HepG2 (cell line): ENCODE measurements around the gene SCAI. TPM values are rescaled to one million over a fixed set of nuclear protein-coding genes. Genes with fewer than 3 reads are reported as not detected.

Experiments
- ATAC-seq: fragments of 200-7000 bp; cut with Tn5 transposase; 3 replicates; pipeline ENCODE4 v1.9.1; 2020; ENCODE audit warnings: mild to moderate bottlenecking, moderate library complexity
- BruUV-seq: library from RNA; stranded (reverse); fragments of 400-500 nt; replicated peaks from 2 replicates; lab custom pipeline; 2021; lab: Mats Ljungman, UMichigan
- CTCF ChIA-PET: fragments of 300-600 bp; formaldehyde crosslinking; extraction: SDS; loops from one replicate; lab custom pipeline; 2021; ENCODE audit warnings: low total read pairs, inconsistent platforms, low intra/inter-chr PET ratio; lab: Yijun Ruan, JAX
- POLR2A ChIA-PET: fragments of 350-600 bp; sonication (Branson Sonifier 250); formaldehyde crosslinking; loops from one replicate; lab custom pipeline; 2020; ENCODE audit warnings: antibody characterized with exemption, inconsistent platforms; lab: Yijun Ruan, JAX
- DNase-seq: peaks from one replicate; pipeline ENCODE4 v3.0.0-alpha.2; 2015; ENCODE audit warnings: low spot score
- FAIRE-seq: peaks from 3 replicates; lab custom pipeline; 2011; peaks lifted over from hg19 to GRCh38; lab: Jason Lieb, UNC
- H2AFZ ChIP-seq: one replicate; pipeline ENCODE4 v1.6.1; 2011; ENCODE audit warnings: low read length, inconsistent platforms
- H3K27ac ChIP-seq: fragments of 300-600 bp; 3 replicates; pipeline ENCODE4 v1.8.0; 2011; ENCODE audit warnings: mixed run types, mild to moderate bottlenecking, mixed read lengths, low read length, inconsistent platforms; ENCODE audit not compliant: insufficient read depth; ENCODE audit errors: extremely low read length
- H3K27me3 ChIP-seq, 2 experiments: fragments of 200-600 bp in 1 of 2; 2 replicates in 1 of 2; 3 replicates in 1 of 2; pipeline versions ENCODE4 v1.6.0 to v1.8.0; 2011; ENCODE audit warnings: low read length in 2 of 2, mild to moderate bottlenecking in 2 of 2, moderate library complexity in 2 of 2, inconsistent platforms in 1 of 2; ENCODE audit not compliant: insufficient read depth in 2 of 2, control insufficient read depth in 1 of 2
- H3K36me3 ChIP-seq, 2 experiments: fragments of 200-600 bp in 1 of 2; replicated peaks in 1 of 2; 2 replicates in 1 of 2; 3 replicates in 1 of 2; pipeline versions ENCODE4 v1.5.1 to v1.8.0; 2011; ENCODE audit warnings: low read length in 2 of 2, inconsistent platforms in 1 of 2; ENCODE audit not compliant: insufficient read depth in 2 of 2, control insufficient read depth in 1 of 2
- H3K4me1 ChIP-seq: 2 replicates; pipeline ENCODE4 v1.5.1; 2012; ENCODE audit warnings: low read length, inconsistent platforms; ENCODE audit not compliant: insufficient read depth
- H3K4me2 ChIP-seq: 2 replicates; pipeline ENCODE4 v1.6.0; 2011; ENCODE audit warnings: low read depth, low read length, inconsistent platforms
- H3K4me3 ChIP-seq, 3 experiments: fragments of 200-600 bp in 1 of 3; sonication (generic), shearing (Covaris generic) in 1 of 3; replicated peaks in 1 of 3; 2 replicates each; pipeline ENCODE4 v1.5.1; 2011 to 2016; ENCODE audit warnings: low read length in 3 of 3, inconsistent platforms in 2 of 3, low read depth in 2 of 3, mild to moderate bottlenecking in 2 of 3, control low read depth in 1 of 3, mixed read lengths in 1 of 3; ENCODE audit not compliant: insufficient read depth in 1 of 3
- H3K79me2 ChIP-seq: one replicate; pipeline ENCODE4 v1.6.1; 2011; ENCODE audit warnings: low read length, inconsistent platforms; ENCODE audit not compliant: insufficient read depth
- H3K9ac ChIP-seq: 2 replicates; pipeline ENCODE4 v1.6.0; 2011; ENCODE audit warnings: mild to moderate bottlenecking, low read depth, low read length, inconsistent platforms; ENCODE audit not compliant: insufficient read depth
- H3K9me3 ChIP-seq: 2 replicates; pipeline ENCODE4 v1.5.1; 2012; ENCODE audit warnings: mild to moderate bottlenecking, low read length
- H4K20me1 ChIP-seq: 2 replicates; pipeline ENCODE4 v1.6.0; 2011; ENCODE audit warnings: inconsistent platforms, mild to moderate bottlenecking, low read length, moderate library complexity; ENCODE audit not compliant: insufficient read depth
- ATF7 ChIP-seq, 2 experiments: fragments of 450-650 bp in 1 of 2; sonication (generic) in 1 of 2; formaldehyde crosslinking in 1 of 2; IDR thresholded peaks; 2 replicates each; pipeline versions ENCODE4 v1.4.0 to v1.6.1; 2016 to 2020; ENCODE audit warnings: antibody characterized with exemption in 1 of 2, mild to moderate bottlenecking in 1 of 2, missing genetic modification reagents in 1 of 2
- CBX2 ChIP-seq, 2 experiments: fragments of 200-600 bp in 1 of 2; sonication (generic); formaldehyde crosslinking in 1 of 2; IDR thresholded peaks; 2 replicates each; pipeline versions ENCODE4 v1.7.0 to v1.8.1; 2018 to 2022; ENCODE audit warnings: low read depth in 2 of 2, low read length in 1 of 2, mild to moderate bottlenecking in 1 of 2, missing genetic modification reagents in 1 of 2
- ERF ChIP-seq: IDR thresholded peaks from 2 replicates; pipeline ENCODE4 v1.6.1; 2018; ENCODE audit warnings: missing biosample characterization, missing genetic modification reagents
- HOMEZ ChIP-seq: IDR thresholded peaks from 2 replicates; pipeline ENCODE4 v1.6.1; 2016; ENCODE audit warnings: low read depth
- HOXA7 ChIP-seq: sonication (generic); formaldehyde crosslinking; IDR thresholded peaks from 2 replicates; pipeline ENCODE4 v1.8.1; 2022; ENCODE audit warnings: mild to moderate bottlenecking, missing genetic modification reagents, moderate library complexity
- RNF219 ChIP-seq: sonication (generic); formaldehyde crosslinking; IDR thresholded peaks from 2 replicates; pipeline ENCODE4 v1.5.0; 2020; ENCODE audit warnings: mild to moderate bottlenecking, missing genetic modification reagents
- SSRP1 ChIP-seq: IDR thresholded peaks from 2 replicates; pipeline ENCODE4 v1.6.1; 2016; ENCODE audit warnings: control low read depth
- ZFP1 ChIP-seq: IDR thresholded peaks from 2 replicates; pipeline ENCODE4 v1.6.1; 2016
- ZFP62 ChIP-seq: sonication (generic); formaldehyde crosslinking; IDR thresholded peaks from 2 replicates; pipeline ENCODE4 v1.4.0; 2020; ENCODE audit warnings: missing genetic modification reagents
- ZNF572 ChIP-seq: sonication (generic); formaldehyde crosslinking; IDR thresholded peaks from 2 replicates; pipeline ENCODE4 v1.5.1; 2020; ENCODE audit warnings: mild to moderate bottlenecking, missing genetic modification reagents
- ZNF816 ChIP-seq: sonication (generic); formaldehyde crosslinking; IDR thresholded peaks from 2 replicates; pipeline ENCODE4 v1.8.0; 2022; ENCODE audit warnings: missing genetic modification reagents, mild to moderate bottlenecking, borderline replicate concordance
- ZSCAN5A ChIP-seq: sonication (generic); formaldehyde crosslinking; IDR thresholded peaks from 2 replicates; pipeline ENCODE4 v1.8.0; 2022; ENCODE audit warnings: mild to moderate bottlenecking, missing genetic modification reagents, borderline replicate concordance
- ZUFSP ChIP-seq: sonication (generic); formaldehyde crosslinking; IDR thresholded peaks from 2 replicates; pipeline ENCODE4 v1.9.0; 2021; ENCODE audit warnings: missing genetic modification reagents, mild to moderate bottlenecking, borderline replicate concordance
- WGBS: methylation state at CpG from one replicate; pipeline ENCODE4 v1.1.6; 2017; ENCODE audit warnings: low lambda C conversion rate; 5-methylcytosine and 5-hydroxymethylcytosine counted together
- in situ Hi-C: cut with HindIII; loops from 2 replicates; pipeline ENCODE4 v1.10.0; 2017; ENCODE audit warnings: low pct_unique_long_range_greater_than_20kb; ENCODE audit not compliant: extremely low pct_ligation_motif_present
- intact Hi-C: fragments of 100-400 bp; cut with micrococcal nuclease; formaldehyde crosslinking; loops from one replicate; pipeline ENCODE4 v1.10.0; 2022; ENCODE audit not compliant: unreplicated experiment
- polyA plus RNA-seq, 8 experiments: library from polyadenylated mRNA; depleted of rRNA in 3 of 8; stranded (reverse) in 7 of 8; unstranded in 1 of 8; fragments of >200 nt; fragmentation: Illumina TruSeq in 4 of 8; extraction: Trizol in 4 of 8; gene quantifications; 2 replicates each; pipeline versions ENCODE4 v1.2.1 to v1.2.3, GENCODE V29; 2011 to 2016; ENCODE audit warnings: low read depth in 4 of 8, missing spikeins in 1 of 8, mixed read lengths in 1 of 8; ENCODE audit not compliant: insufficient read depth in 1 of 8
- total RNA-seq, 5 experiments: library from RNA; depleted of rRNA; stranded (reverse); fragments of >200 nt; fragmentation: Illumina TruSeq; extraction: Trizol; gene quantifications; 2 replicates each; pipeline ENCODE4 v1.2.3, GENCODE V29; 2016; ENCODE audit warnings: low read depth in 1 of 5
- TF ChIP-seq, protein P1 (sequence below): sonication (generic); formaldehyde crosslinking; IDR thresholded peaks from 2 replicates; pipeline ENCODE4 v1.5.0; 2020; ENCODE audit warnings: missing genetic modification reagents

SCAI gene
- total and polyA plus RNA-seq, 2 of the 13 experiments (the other 11 are each of a cell fraction or from before 2014, with no cell fraction given): 4.4 to 8.4 TPM

DNA sequence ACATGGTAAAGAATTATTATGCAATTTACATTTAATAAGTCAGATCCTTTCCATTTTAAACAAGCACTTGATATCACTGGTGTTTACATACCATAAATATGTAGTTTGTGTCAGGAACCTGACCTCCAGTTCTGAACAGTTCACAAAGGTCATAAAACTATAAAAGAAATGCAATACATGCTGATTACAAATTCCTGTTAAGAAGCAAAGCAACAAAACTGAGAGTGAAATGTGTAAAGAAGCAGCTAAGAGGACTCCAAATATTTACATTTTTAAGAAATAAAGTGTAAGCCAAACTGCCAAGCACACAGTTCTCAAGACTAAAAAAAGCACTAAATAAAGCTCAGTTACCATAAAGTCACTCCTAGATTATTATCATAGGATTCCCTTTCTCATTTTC is 17.4 kb upstream of the SCAI start (continued):
- TF ChIP-seq, protein P1, sequence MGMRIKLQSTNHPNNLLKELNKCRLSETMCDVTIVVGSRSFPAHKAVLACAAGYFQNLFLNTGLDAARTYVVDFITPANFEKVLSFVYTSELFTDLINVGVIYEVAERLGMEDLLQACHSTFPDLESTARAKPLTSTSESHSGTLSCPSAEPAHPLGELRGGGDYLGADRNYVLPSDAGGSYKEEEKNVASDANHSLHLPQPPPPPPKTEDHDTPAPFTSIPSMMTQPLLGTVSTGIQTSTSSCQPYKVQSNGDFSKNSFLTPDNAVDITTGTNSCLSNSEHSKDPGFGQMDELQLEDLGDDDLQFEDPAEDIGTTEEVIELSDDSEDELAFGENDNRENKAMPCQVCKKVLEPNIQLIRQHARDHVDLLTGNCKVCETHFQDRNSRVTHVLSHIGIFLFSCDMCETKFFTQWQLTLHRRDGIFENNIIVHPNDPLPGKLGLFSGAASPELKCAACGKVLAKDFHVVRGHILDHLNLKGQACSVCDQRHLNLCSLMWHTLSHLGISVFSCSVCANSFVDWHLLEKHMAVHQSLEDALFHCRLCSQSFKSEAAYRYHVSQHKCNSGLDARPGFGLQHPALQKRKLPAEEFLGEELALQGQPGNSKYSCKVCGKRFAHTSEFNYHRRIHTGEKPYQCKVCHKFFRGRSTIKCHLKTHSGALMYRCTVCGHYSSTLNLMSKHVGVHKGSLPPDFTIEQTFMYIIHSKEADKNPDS (CRISPR knock-in tag): no peak
- no peak for TF ChIP-seq HOXA7 (CRISPR knock-in tag)

DNA sequence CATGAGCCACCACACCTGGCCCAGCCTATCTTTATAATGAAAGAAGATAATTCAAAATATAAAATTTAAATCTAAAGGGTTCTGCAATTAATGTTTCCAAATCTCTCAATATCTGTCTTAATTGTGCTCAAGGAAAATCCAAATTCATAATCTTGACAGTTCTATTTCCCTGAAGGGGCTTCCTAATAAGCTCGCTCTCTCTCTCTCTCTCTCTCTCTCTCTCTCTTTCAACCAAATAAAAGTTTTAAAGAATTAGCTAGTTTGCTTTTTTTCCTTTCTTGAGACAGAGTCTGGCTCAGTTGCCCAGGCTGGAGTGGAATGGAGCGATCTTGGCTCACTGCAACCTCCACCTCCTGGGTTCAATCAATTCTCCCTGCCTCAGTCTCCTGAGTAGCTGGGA is 13.2 kb upstream of the SCAI start:
- no TSS peak for BruUV-seq
- in situ Hi-C loops (no loop called here), intact Hi-C loops (no loop called here)
- DNase-seq: no peak
- Histone ChIP-seq H3K4me2 (no peak overlapping the region), H3K27ac (no peak overlapping the region), H3K9ac (no peak overlapping the region), H3K36me3 (peaks cover 5 to 44% of the 10 kb centered on the region in 2 experiments; a peak in 4 of 5 replicates), H3K79me2 (no peaks in the 10 kb centered on the region), H3K27me3 (no peaks in the 10 kb centered on the region), H3K4me3 (no peak overlapping the region), H3K4me1 (peaks cover 2% of the 10 kb centered on the region; the same call in 1 of the 2 replicates), H4K20me1 (no peaks in the 10 kb centered on the region; the same call in 1 of the 2 replicates), H3K9me3 (no peaks in the 10 kb centered on the region), H2AFZ (no peak overlapping the region)
- FAIRE-seq: no peak
- no peak for ATAC-seq
- ChIA-PET CTCF (no interaction called here), POLR2A (no interaction called here)
- 96% methylated on average over 2 of the region's 2 CpGs for WGBS
- TF ChIP-seq SSRP1 (CRISPR knock-in tag): no peak
- TF ChIP-seq ZSCAN5A (CRISPR knock-in tag): no peak
- no peak for TF ChIP-seq ZFP1
- no peak for TF ChIP-seq ZNF572 (CRISPR knock-in tag)
- TF ChIP-seq CBX2 (IDR thresholded peaks at IDR 0.05; ENCODE audit: low read depth, low read length): no peak
- TF ChIP-seq CBX2 (CRISPR knock-in tag; IDR thresholded peaks at IDR 0.05; ENCODE audit: low read depth): no peak
- TF ChIP-seq HOMEZ (CRISPR knock-in tag): no peak
- no peak for TF ChIP-seq RNF219
- TF ChIP-seq ZUFSP (CRISPR knock-in tag): no peak
- no peak for TF ChIP-seq ZFP62
- no peak for TF ChIP-seq ZNF816
- TF ChIP-seq ATF7 (IDR thresholded peaks at IDR 0.05): no peak
- no peak for TF ChIP-seq ATF7 (CRISPR knock-in tag; IDR thresholded peaks at IDR 0.05)
- TF ChIP-seq ERF (CRISPR knock-in tag): no peak
